OCI-LY1 (cell line): ENCODE results near the gene SFXN4.

Experiments
- EZH2 ChIP-seq: fragments of 200-600 bp; sonication (generic), shearing (Covaris generic); IDR thresholded peaks from 2 replicates; pipeline ENCODE4 v1.8.0; 2017; ENCODE audit warnings: borderline replicate concordance, mixed run types, mild to moderate bottlenecking, antibody characterized with exemption, low read length, moderate library complexity, mixed read lengths
- TF ChIP-seq, protein P1 (sequence below): fragments of 200-600 bp; sonication (generic), shearing (Covaris generic); IDR thresholded peaks from 2 replicates; pipeline ENCODE4 v1.5.1; 2017; ENCODE audit warnings: mild to moderate bottlenecking, antibody characterized with exemption, low read length, moderate library complexity, mixed read lengths

DNA sequence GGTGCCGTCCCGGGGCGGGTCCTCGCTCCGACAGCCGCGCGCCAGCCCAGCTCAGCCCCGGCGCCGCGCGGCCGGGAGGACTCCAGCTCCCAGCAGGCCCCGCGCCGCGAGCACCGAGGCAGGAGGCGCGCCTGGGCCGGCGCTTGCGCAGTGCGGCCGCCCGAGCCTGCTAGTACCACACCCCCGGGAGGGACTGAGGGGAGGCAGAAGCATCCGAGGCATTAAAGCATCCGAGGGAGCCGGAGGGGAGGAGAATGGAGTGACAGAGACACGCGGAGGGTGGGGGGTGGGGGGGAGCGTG lies 41.8 kb upstream of the SFXN4 start, which contains the start of gene GRK5:
- TF ChIP-seq, protein P1, sequence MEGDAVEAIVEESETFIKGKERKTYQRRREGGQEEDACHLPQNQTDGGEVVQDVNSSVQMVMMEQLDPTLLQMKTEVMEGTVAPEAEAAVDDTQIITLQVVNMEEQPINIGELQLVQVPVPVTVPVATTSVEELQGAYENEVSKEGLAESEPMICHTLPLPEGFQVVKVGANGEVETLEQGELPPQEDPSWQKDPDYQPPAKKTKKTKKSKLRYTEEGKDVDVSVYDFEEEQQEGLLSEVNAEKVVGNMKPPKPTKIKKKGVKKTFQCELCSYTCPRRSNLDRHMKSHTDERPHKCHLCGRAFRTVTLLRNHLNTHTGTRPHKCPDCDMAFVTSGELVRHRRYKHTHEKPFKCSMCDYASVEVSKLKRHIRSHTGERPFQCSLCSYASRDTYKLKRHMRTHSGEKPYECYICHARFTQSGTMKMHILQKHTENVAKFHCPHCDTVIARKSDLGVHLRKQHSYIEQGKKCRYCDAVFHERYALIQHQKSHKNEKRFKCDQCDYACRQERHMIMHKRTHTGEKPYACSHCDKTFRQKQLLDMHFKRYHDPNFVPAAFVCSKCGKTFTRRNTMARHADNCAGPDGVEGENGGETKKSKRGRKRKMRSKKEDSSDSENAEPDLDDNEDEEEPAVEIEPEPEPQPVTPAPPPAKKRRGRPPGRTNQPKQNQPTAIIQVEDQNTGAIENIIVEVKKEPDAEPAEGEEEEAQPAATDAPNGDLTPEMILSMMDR: no peak
- TF ChIP-seq EZH2: no peak
